IPS-18a (cell line): ENCODE results near the gene UROC1.
A peak's percentile ranks its signal among the peaks of the same experiment; 100 is the strongest.

Experiments
- H3K27ac ChIP-seq: one replicate; pipeline ENCODE4 v1.5.1; 2013; ENCODE audit warnings: low read length
- H3K27me3 ChIP-seq: one replicate; pipeline ENCODE4 v1.6.1; 2013; ENCODE audit warnings: mild to moderate bottlenecking, low read length; ENCODE audit not compliant: control insufficient read depth, insufficient read depth
- H3K36me3 ChIP-seq: one replicate; pipeline ENCODE4 v1.6.1; 2013; ENCODE audit warnings: low read depth, low read length; ENCODE audit not compliant: control insufficient read depth
- H3K4me1 ChIP-seq: one replicate; pipeline ENCODE4 v1.6.1; 2013; ENCODE audit warnings: low read depth, low read length; ENCODE audit not compliant: control insufficient read depth
- H3K4me3 ChIP-seq: one replicate; pipeline ENCODE4 v1.5.1; 2013; ENCODE audit warnings: low read length
- H3K9ac ChIP-seq: one replicate; pipeline ENCODE4 v1.6.1; 2013; ENCODE audit warnings: mild to moderate bottlenecking, low read length, moderate library complexity
- H3K9me3 ChIP-seq: one replicate; pipeline ENCODE4 v1.6.1; 2013; ENCODE audit warnings: low read depth, low read length; ENCODE audit not compliant: control insufficient read depth

Gene UROC1

GRCh38 chr3:126477061-126477380 is 40.6 kb downstream of the UROC1 start:
- H3K4me1 ChIP-seq, result peaks cover 20% of the 10 kb centered on the region
- no peak overlapping the region for H3K27ac ChIP-seq
- H3K36me3 ChIP-seq, result no peaks in the 10 kb centered on the region
- H3K4me3 ChIP-seq, result no peak overlapping the region
- H3K9me3 ChIP-seq, result no peaks in the 10 kb centered on the region
- H3K27me3 ChIP-seq, result no peaks in the 10 kb centered on the region
- H3K9ac ChIP-seq, result no peak overlapping the region

- peak overlapping the region; percentile 69 for H3K4me3 ChIP-seq
- peak overlapping the region; percentile 33 for H3K9ac ChIP-seq
- no peaks in the 10 kb centered on the region for H3K27me3 ChIP-seq
- H3K4me1 ChIP-seq, result peaks cover 20% of the 10 kb centered on the region
- H3K27ac ChIP-seq, result no peak overlapping the region
- peaks cover 2% of the 10 kb centered on the region for H3K36me3 ChIP-seq
- no peaks in the 10 kb centered on the region for H3K9me3 ChIP-seq
Measured at GRCh38 chr3:126476166-126477060, 41.2 kb downstream of the UROC1 start.

DNA sequence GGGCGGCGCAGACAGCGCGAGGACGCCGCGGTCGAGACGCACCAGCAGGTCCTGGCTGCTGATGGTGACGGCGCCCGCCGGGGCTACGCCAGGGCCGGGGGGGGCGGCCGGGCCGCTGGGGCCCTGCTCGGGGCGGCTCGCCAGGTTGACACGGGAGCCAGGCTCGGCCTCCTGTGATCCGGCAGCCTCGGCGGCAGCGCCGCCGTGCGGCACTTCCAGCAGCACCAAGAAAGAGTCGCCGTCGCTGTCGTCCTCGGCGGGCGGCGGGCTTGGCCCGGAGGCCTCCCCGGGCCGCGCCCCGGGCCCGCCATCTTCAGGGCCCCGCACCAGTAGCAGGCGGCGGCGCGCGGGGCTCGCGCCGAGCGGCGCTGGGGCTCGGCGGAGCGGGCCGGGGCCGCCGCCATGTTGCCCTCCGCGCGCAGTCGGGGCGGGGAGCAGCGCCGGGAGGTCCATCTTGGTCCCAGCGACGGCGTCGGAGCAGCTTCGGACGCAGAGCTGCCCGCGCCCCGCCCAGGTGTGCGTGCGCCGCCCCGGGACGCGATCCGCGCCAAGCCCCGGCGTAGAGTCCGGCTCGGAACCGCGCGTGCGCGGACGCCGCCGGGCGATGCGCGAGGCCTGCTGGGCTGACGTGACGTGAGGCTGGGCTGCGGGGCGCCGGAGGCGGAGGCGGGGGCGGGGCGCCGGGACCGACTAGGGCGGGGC is 42.0 kb downstream of the UROC1 start, which contains the start of gene ZXDC:
TSS of gene ZXDC (minus strand) at position 479 of the 702 bp plus-strand sequence. CDS start at position 453, 26 bp downstream.
- peaks cover 20% of the 10 kb centered on the region for H3K4me1 ChIP-seq
- H3K9ac ChIP-seq, result peak within 1 kb of the TSS; percentile 36
- H3K4me3 ChIP-seq, result peak within 1 kb of the TSS; percentile 69
- H3K36me3 ChIP-seq, result peaks cover 11% of the 10 kb centered on the region
- H3K27me3 ChIP-seq, result no peaks in the 10 kb centered on the region
- no peak within 1 kb of the TSS for H3K27ac ChIP-seq
- H3K9me3 ChIP-seq, result no peaks in the 10 kb centered on the region

GRCh38 chr3:126474498-126475412 is 42.8 kb downstream of the UROC1 start:
- H3K27ac ChIP-seq, result no peak overlapping the region
- peak overlapping the region; percentile 62 for H3K4me3 ChIP-seq
- H3K36me3 ChIP-seq, result peaks cover 19% of the 10 kb centered on the region
- H3K9ac ChIP-seq, result peak overlapping the region; percentile 36
- H3K4me1 ChIP-seq, result peaks cover 20% of the 10 kb centered on the region
- no peaks in the 10 kb centered on the region for H3K27me3 ChIP-seq
- no peaks in the 10 kb centered on the region for H3K9me3 ChIP-seq

- Histone ChIP-seq H3K9ac (no peak overlapping the region), H3K36me3 (peaks cover 31% of the 10 kb centered on the region), H3K9me3 (no peaks in the 10 kb centered on the region), H3K4me1 (peaks cover 20% of the 10 kb centered on the region), H3K27ac (no peak overlapping the region), H3K4me3 (no peak overlapping the region), H3K27me3 (no peaks in the 10 kb centered on the region)
Measured at GRCh38 chr3:126473292-126474168, 44.0 kb downstream of the UROC1 start.

DNA sequence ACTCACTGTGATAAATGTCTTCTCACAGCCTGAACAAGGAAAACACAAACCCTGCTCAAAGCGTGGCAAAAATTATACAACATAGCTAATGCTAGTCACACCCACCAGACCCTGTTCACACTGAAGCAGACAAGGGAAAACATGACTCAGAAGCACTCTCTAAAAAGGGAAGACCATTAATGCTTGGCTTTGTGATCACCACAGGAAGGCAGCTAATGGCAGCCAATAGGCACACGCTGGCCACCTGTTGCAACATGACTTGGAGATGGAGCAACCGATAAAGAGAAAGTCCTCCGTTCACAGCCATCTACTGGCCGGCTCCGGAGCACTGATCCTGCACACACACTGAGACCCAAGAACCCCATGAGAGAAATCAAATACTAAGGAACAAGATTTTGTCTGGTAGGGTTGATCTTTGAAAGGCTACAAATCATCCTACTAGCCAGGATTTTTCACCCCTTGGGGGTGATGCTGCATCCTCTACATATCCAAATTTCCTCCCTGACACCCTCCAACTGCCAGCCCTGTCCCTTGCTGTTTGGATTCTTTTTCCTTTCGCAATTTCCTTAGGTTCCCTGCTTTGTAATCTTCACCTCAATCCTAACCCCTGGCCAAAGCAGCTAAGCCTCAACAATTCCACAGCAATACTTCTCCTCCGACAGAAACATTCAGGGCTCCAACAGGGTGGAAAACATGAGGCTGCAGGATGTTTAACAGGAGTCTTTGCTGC is 45.1 kb downstream of the UROC1 start:
- Histone ChIP-seq H3K27ac (no peak overlapping the region), H3K9ac (no peak overlapping the region), H3K36me3 (peaks cover 40% of the 10 kb centered on the region), H3K27me3 (no peaks in the 10 kb centered on the region), H3K9me3 (no peaks in the 10 kb centered on the region), H3K4me3 (no peak overlapping the region), H3K4me1 (peaks cover 20% of the 10 kb centered on the region)

DNA sequence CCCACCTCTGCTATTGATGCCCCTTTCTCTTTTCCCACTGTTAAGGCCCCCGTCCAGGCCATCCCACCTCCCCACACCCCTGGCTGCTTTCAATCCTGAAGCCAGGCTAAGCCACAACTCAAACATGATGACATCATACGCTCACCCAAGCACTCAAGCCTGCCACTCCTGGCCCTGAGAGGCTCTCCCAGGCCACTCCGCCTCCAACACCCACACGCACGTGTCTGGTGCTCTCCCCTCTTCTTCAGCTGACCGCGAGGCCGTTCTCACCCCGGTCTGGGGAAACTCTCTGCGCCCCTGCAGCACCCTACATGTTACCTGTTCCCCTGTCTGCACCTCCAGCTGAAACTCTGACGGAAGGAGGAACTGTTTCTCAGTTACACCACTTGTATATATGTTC is 48.1 kb downstream of the UROC1 start:
- Histone ChIP-seq H3K9me3 (no peaks in the 10 kb centered on the region), H3K4me1 (peaks cover 16% of the 10 kb centered on the region), H3K36me3 (peaks cover 63% of the 10 kb centered on the region), H3K27me3 (no peaks in the 10 kb centered on the region), H3K27ac (no peak overlapping the region), H3K9ac (no peak overlapping the region), H3K4me3 (no peak overlapping the region)

- Histone ChIP-seq H3K4me3 (no peak overlapping the region), H3K27me3 (no peaks in the 10 kb centered on the region), H3K9me3 (no peaks in the 10 kb centered on the region), H3K27ac (no peak overlapping the region), H3K36me3 (peaks cover 73% of the 10 kb centered on the region), H3K4me1 (peaks cover 11% of the 10 kb centered on the region), H3K9ac (no peak overlapping the region)
Measured at GRCh38 chr3:126468028-126468891, 49.3 kb downstream of the UROC1 start.

- Histone ChIP-seq H3K9me3 (no peaks in the 10 kb centered on the region), H3K9ac (no peak overlapping the region), H3K4me1 (peaks cover 4% of the 10 kb centered on the region), H3K27ac (no peak overlapping the region), H3K36me3 (peaks cover 75% of the 10 kb centered on the region), H3K27me3 (no peaks in the 10 kb centered on the region), H3K4me3 (no peak overlapping the region)
Measured at GRCh38 chr3:126467611-126467955, 50.0 kb downstream of the UROC1 start.
